Activated CD8-positive, alpha-beta T cell treated with anti-CD3 and anti-CD28 coated beads, Interleukin-2, amount 10 ng/mL, durations not matched to agents 7 days and 5 days (primary cell): Measurements from ENCODE around the gene LILRB4. TPM values are rescaled to one million over a fixed set of nuclear protein-coding genes. Genes with fewer than 3 reads are reported as not detected.
"Not testable (repeated sequence)": the region's sequence is repeated elsewhere in the genome, so short reads cannot be mapped to it uniquely, and the experiment has no call there.

ENCODE experiments used
- ATAC-seq: fragments of 150-1000 bp; cut with Tn5 transposase; one replicate; pipeline ENCODE4 v1.10.0; 2021; ENCODE audit warnings: moderate library complexity
- CTCF ChIA-PET: fragments of 350-600 bp; sonication (Branson Sonifier 250); formaldehyde crosslinking; loops from one replicate; lab custom pipeline; 2021; ENCODE audit warnings: antibody characterized with exemption; lab: Charles Lee
- POLR2A ChIA-PET: fragments of 350-600 bp; sonication (Branson Sonifier 250); formaldehyde crosslinking; loops from one replicate; lab custom pipeline; 2021; ENCODE audit warnings: antibody characterized with exemption; lab: Charles Lee
- DNase-seq: peaks from one replicate; pipeline ENCODE4 v3.0.0-alpha.2; 2020
- H3K27ac Mint-ChIP-seq: one replicate; pipeline ENCODE4 v1.8.0; 2021; ENCODE audit warnings: mild to moderate bottlenecking, mixed read lengths
- H3K27me3 Mint-ChIP-seq: one replicate; pipeline ENCODE4 v1.8.0; 2021; ENCODE audit warnings: low read depth, mixed read lengths
- H3K36me3 Mint-ChIP-seq: one replicate; pipeline ENCODE4 v1.8.0; 2021; ENCODE audit warnings: low read depth, mixed read lengths
- H3K4me1 Mint-ChIP-seq: one replicate; pipeline ENCODE4 v1.8.0; 2021; ENCODE audit warnings: low read depth, mixed read lengths
- H3K4me3 Mint-ChIP-seq: one replicate; pipeline ENCODE4 v1.8.0; 2021; ENCODE audit warnings: mild to moderate bottlenecking, mixed read lengths
- H3K9me3 Mint-ChIP-seq: one replicate; pipeline ENCODE4 v1.8.0; 2022; ENCODE audit warnings: mixed read lengths; ENCODE audit not compliant: insufficient read depth
- total RNA-seq, 2 experiments: library from RNA; stranded (reverse); gene quantifications; one replicate each; pipeline ENCODE4 v1.2.3, GENCODE V29; 2021

Gene LILRB4
- total RNA-seq, 2 experiments from 2014 or later = not detected

DNA sequence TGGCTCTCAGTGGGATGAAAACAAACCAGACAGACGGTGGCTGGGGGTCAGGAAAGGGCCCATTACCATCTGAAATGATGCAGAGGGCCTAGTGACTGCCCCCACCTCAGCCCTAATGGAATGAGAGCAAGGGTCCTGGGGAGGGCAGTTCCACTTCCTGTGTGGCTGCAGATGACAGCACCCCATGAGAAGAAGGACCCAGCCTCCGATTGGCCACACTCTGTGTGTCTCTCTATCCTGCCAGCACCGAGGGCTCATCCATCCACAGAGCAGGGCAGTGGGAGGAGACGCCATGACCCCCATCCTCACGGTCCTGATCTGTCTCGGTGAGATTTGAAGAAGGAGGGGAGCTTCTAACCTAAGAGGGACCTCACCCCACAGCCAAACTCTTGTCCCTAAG, 32.0 kb upstream of the LILRB4 start:
- ChIA-PET CTCF (no interaction called here), POLR2A (no interaction called here)
- no peak overlapping the region for H3K4me3 Mint-ChIP-seq
- ATAC-seq = no peak
- H3K4me1 Mint-ChIP-seq = peaks cover 2% of the 10 kb centered on the region
- peaks cover 13% of the 10 kb centered on the region for H3K27me3 Mint-ChIP-seq
- no peaks in the 10 kb centered on the region for H3K9me3 Mint-ChIP-seq
- no peak overlapping the region for H3K27ac Mint-ChIP-seq
- DNase-seq = no peak
- no peaks in the 10 kb centered on the region for H3K36me3 Mint-ChIP-seq

- DNase-seq, H3K9me3 Mint-ChIP-seq, ATAC-seq, H3K36me3 Mint-ChIP-seq, H3K27ac Mint-ChIP-seq, CTCF ChIA-PET, H3K4me3 Mint-ChIP-seq, POLR2A ChIA-PET, H3K4me1 Mint-ChIP-seq: not testable (repeated sequence)
- peaks cover 11% of the 10 kb centered on the region for H3K27me3 Mint-ChIP-seq
Observed at GRCh38 chr19:54631489-54632337, 31.1 kb upstream of the LILRB4 start.

GRCh38 chr19:54632517-54632916, 30.3 kb upstream of the LILRB4 start:
- H3K4me3 Mint-ChIP-seq, H3K27ac Mint-ChIP-seq, DNase-seq, POLR2A ChIA-PET, H3K4me1 Mint-ChIP-seq, ATAC-seq, CTCF ChIA-PET, H3K9me3 Mint-ChIP-seq, H3K36me3 Mint-ChIP-seq: not testable (repeated sequence)
- peaks cover 11% of the 10 kb centered on the region for H3K27me3 Mint-ChIP-seq

DNA sequence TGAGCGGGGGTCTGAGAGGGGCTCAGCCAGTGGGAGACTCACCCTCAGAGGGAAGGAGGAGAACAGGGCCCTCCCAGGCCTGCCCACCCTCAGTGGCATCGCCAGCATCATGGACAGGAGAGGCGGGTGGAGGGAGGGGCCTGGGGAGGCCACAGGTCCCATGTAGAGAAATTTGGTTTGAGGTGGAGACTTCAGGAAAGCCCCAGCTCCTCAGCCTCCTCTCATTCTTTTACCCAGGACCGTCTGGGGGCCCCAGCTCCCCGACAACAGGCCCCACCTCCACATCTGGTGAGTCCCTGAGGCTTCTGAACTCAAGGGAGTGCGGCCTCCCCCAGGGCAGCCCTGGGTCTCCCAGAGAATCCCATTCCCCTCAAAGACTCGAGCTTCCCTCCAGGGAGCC, 29.4 kb upstream of the LILRB4 start:
- ATAC-seq = no peak
- ChIA-PET POLR2A (no interaction called here), CTCF (no interaction called here)
- Mint-ChIP-seq H3K4me1 (peaks cover 2% of the 10 kb centered on the region), H3K4me3 (no peak overlapping the region), H3K36me3 (no peaks in the 10 kb centered on the region), H3K27me3 (peaks cover 10% of the 10 kb centered on the region), H3K9me3 (no peaks in the 10 kb centered on the region), H3K27ac (no peak overlapping the region)
- no peak for DNase-seq

GRCh38 chr19:54636081-54636480, 26.7 kb upstream of the LILRB4 start:
- H3K4me3 Mint-ChIP-seq, POLR2A ChIA-PET, H3K27me3 Mint-ChIP-seq, H3K36me3 Mint-ChIP-seq, H3K9me3 Mint-ChIP-seq, ATAC-seq, H3K4me1 Mint-ChIP-seq, CTCF ChIA-PET, H3K27ac Mint-ChIP-seq, DNase-seq: not testable (repeated sequence)

DNA sequence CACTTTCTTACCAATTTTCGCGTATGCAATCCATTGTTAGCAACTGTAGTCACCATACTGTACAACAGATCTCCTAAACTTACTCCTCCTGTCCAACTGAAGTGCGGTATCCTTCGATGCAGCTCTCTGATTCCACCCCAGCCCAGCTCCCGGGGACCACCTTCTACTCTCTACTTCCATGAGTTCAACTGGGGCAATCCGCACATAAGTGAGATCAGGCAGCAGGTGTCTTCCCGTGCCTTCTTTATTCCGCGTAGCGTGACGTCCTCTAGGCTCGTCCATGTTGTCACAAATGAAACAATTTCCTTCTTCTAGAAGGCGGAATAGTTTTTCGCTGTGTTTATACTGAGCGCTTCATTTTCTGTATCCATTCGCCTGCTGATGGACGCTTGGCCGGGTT, 24.1 kb upstream of the LILRB4 start:
- ChIA-PET POLR2A (no interaction called here), CTCF (no interaction called here)
- Mint-ChIP-seq H3K9me3 (no peaks in the 10 kb centered on the region), H3K27ac (no peak overlapping the region), H3K4me1 (no peaks in the 10 kb centered on the region), H3K4me3 (no peak overlapping the region), H3K27me3 (peaks cover 15% of the 10 kb centered on the region), H3K36me3 (no peaks in the 10 kb centered on the region)
- DNase-seq (no peak), ATAC-seq (no peak)

DNA sequence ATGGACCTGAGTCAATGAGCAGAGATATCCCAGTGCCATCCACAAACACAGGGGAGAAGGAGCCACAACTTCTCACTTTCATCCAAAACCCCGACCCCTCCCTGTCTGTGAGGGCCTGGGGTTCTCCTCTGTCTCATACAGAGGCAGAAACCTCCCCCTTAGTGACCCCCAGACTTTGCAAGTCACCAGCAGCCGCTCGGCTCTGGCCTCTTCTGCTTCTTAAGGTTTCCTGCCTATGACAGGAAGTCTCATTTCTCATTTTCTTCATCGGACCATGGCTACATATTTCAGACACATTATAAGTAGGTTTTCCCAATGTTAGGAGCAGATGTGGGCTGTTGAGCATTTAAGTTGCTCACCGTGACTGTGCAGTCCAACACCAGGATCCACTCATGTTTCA, 19.8 kb upstream of the LILRB4 start:
- ATAC-seq, DNase-seq, H3K9me3 Mint-ChIP-seq, POLR2A ChIA-PET, H3K36me3 Mint-ChIP-seq, H3K27ac Mint-ChIP-seq, H3K4me3 Mint-ChIP-seq, H3K4me1 Mint-ChIP-seq, CTCF ChIA-PET: not testable (repeated sequence)
- H3K27me3 Mint-ChIP-seq = peaks cover 15% of the 10 kb centered on the region

DNA sequence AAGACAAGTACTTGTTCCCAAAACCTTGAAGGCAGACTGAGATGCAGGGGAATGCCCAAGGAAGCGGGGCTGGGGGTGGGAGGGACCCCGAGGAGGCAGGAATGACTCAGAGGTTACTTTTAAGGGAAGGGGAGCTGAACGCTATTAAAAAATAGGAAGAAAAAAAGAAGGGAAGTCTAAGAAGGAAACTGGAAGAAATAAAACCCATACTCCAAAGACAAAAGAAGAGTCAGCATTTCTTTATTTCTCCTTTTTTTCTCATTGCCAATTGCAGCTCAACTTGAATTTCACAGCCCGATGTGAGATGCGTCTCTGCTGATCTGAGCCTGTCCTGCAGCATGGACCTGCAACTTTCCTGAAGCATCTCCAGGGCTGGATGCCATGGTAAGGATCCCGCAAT, 19.2 kb upstream of the LILRB4 start:
- H3K36me3 Mint-ChIP-seq, CTCF ChIA-PET, H3K27ac Mint-ChIP-seq, ATAC-seq, POLR2A ChIA-PET, H3K4me3 Mint-ChIP-seq, H3K4me1 Mint-ChIP-seq, H3K9me3 Mint-ChIP-seq, DNase-seq: not testable (repeated sequence)
- peaks cover 19% of the 10 kb centered on the region for H3K27me3 Mint-ChIP-seq

- Mint-ChIP-seq H3K36me3 (no peaks in the 10 kb centered on the region), H3K27ac (no peak overlapping the region), H3K4me1 (no peaks in the 10 kb centered on the region), H3K27me3 (peaks cover 19% of the 10 kb centered on the region), H3K9me3 (no peaks in the 10 kb centered on the region), H3K4me3 (no peak overlapping the region)
- ChIA-PET CTCF (no interaction called here), POLR2A (no interaction called here)
- DNase-seq = no peak
- ATAC-seq = no peak
Observed at GRCh38 chr19:54644056-54644455, 18.7 kb upstream of the LILRB4 start.

- Mint-ChIP-seq H3K4me1 (no peaks in the 10 kb centered on the region), H3K36me3 (no peaks in the 10 kb centered on the region), H3K27ac (no peak overlapping the region), H3K9me3 (no peaks in the 10 kb centered on the region), H3K27me3 (peaks cover 13% of the 10 kb centered on the region), H3K4me3 (no peak overlapping the region)
- no peak for ATAC-seq
- ChIA-PET POLR2A (no interaction called here), CTCF (no interaction called here)
- DNase-seq = no peak
Observed at GRCh38 chr19:54646331-54646841, 16.4 kb upstream of the LILRB4 start.

DNA sequence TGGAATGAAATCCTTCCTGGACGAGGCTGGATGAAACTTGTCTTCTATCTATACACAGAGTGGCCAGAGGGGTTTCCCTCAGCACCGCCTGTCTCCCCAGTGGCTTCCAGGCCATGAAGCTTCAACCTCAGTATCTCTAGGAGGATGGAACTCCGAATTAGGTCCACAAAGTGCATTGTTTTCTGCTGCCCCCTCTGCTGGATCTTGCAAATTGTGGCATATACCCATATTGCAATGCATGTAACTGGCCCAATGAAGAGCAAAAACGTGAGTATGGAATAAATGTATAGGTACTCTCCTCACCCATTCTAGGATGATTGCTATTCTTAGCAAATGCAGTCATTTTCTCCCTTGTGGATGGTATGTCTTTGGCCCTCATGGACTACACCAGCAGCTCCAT, 14.7 kb upstream of the LILRB4 start:
- no peak overlapping the region for H3K4me3 Mint-ChIP-seq
- no peak for DNase-seq
- no peaks in the 10 kb centered on the region for H3K4me1 Mint-ChIP-seq
- ChIA-PET CTCF (interaction anchor here (0.8 to 1.7 kb wide), 2 partner anchors 26 to 169 kb away, joined by 3 to 6 read pairs; no protein-coding TSS in a partner anchor), POLR2A (no interaction called here)
- H3K27ac Mint-ChIP-seq = no peak overlapping the region
- H3K9me3 Mint-ChIP-seq = no peaks in the 10 kb centered on the region
- no peak for ATAC-seq
- no peaks in the 10 kb centered on the region for H3K36me3 Mint-ChIP-seq
- H3K27me3 Mint-ChIP-seq = peaks cover 6% of the 10 kb centered on the region

- H3K27me3 Mint-ChIP-seq = peaks cover 6% of the 10 kb centered on the region
- CTCF ChIA-PET = no interaction called here
- POLR2A ChIA-PET = no interaction called here
- no peak for DNase-seq
- no peak overlapping the region for H3K27ac Mint-ChIP-seq
- no peaks in the 10 kb centered on the region for H3K9me3 Mint-ChIP-seq
- no peaks in the 10 kb centered on the region for H3K36me3 Mint-ChIP-seq
- no peak overlapping the region for H3K4me3 Mint-ChIP-seq
- no peak for ATAC-seq
- no peaks in the 10 kb centered on the region for H3K4me1 Mint-ChIP-seq
Observed at GRCh38 chr19:54650108-54650655, 12.6 kb upstream of the LILRB4 start.
